Right atrium auricular region (tissue), 2 donors: ENCODE results near the gene YPEL1. TPM values are rescaled to one million over a fixed set of nuclear protein-coding genes. Genes with fewer than 3 reads are reported as not detected.

ENCODE experiments used
- DNase-seq: peaks from one replicate; pipeline ENCODE4 v3.0.0-alpha.2; 2019; ENCODE audit warnings: low spot score
- H3K27ac ChIP-seq, 2 donors: fragments of 200-600 bp; sonication (generic); 1 replicate in 1 of 2; 2 replicates in 1 of 2; pipeline ENCODE4 v1.5.1; 2016 to 2019
- H3K27me3 ChIP-seq, 2 donors: fragments of 200-600 bp; sonication (generic); one replicate each; pipeline versions ENCODE4 v1.5.1 to v1.6.0; 2017 to 2019
- H3K36me3 ChIP-seq: fragments of 200-600 bp; sonication (generic); one replicate; pipeline ENCODE4 v1.5.1; 2016
- H3K4me1 ChIP-seq, 2 donors: fragments of 200-600 bp; sonication (generic); one replicate each; pipeline versions ENCODE4 v1.5.1 to v1.6.0; 2017 to 2019
- H3K4me3 ChIP-seq, 2 donors: fragments of 200-600 bp; sonication (generic); 1 replicate in 1 of 2; 2 replicates in 1 of 2; pipeline ENCODE4 v1.5.1; 2017 to 2019; ENCODE audit warnings: mild to moderate bottlenecking in 1 of 2, moderate library complexity in 1 of 2
- H3K9me3 ChIP-seq, 2 donors: fragments of 200-600 bp; sonication (generic); one replicate each; pipeline ENCODE4 v1.5.1; 2019
- total RNA-seq, 2 donors: library from RNA; depleted of rRNA; stranded (reverse); fragments of >200 nt; gene quantifications; one replicate each; pipeline ENCODE4 v1.1.0, GENCODE V29; 2016
- TF ChIP-seq, protein P1 (sequence below), 2 donors: fragments of 200-600 bp; sonication (generic); IDR thresholded peaks; one replicate each; pipeline ENCODE4 v1.5.1; 2019; ENCODE audit warnings: antibody characterized with exemption in 2 of 2

The YPEL1 gene
- total RNA-seq, 2 donors from 2014 or later, result 5.0 to 11.5 TPM

DNA sequence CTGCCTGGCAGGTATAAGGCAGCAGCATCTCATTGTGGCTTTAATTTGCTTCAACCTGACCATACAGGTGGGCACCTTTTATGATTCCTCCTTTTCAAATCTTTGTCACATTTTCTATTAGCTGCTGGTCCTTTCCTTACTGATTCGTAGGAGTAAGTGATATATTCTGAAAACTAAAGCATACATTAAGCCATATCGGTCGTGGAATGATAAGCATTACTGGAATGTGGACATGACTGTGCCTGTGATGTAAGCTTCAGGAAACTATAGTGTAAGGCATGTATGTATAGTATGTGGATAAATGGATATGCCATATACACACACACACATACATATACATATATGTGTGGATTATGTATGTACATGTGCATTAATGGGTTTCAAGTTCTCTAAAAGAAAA lies 20.8 kb downstream of the YPEL1 start:
- H3K36me3 ChIP-seq, result no peaks in the 10 kb centered on the region
- no peaks in the 10 kb centered on the region for H3K27me3 ChIP-seq
- H3K4me3 ChIP-seq, result no peak overlapping the region
- no peak overlapping the region for H3K27ac ChIP-seq
- peaks cover 0 to 15% of the 10 kb centered on the region in 2 donors for H3K4me1 ChIP-seq
- H3K9me3 ChIP-seq, result no peaks in the 10 kb centered on the region
- DNase-seq, result no peak
- TF ChIP-seq, protein P1, sequence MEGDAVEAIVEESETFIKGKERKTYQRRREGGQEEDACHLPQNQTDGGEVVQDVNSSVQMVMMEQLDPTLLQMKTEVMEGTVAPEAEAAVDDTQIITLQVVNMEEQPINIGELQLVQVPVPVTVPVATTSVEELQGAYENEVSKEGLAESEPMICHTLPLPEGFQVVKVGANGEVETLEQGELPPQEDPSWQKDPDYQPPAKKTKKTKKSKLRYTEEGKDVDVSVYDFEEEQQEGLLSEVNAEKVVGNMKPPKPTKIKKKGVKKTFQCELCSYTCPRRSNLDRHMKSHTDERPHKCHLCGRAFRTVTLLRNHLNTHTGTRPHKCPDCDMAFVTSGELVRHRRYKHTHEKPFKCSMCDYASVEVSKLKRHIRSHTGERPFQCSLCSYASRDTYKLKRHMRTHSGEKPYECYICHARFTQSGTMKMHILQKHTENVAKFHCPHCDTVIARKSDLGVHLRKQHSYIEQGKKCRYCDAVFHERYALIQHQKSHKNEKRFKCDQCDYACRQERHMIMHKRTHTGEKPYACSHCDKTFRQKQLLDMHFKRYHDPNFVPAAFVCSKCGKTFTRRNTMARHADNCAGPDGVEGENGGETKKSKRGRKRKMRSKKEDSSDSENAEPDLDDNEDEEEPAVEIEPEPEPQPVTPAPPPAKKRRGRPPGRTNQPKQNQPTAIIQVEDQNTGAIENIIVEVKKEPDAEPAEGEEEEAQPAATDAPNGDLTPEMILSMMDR (IDR thresholded peaks at IDR 0.05), result no peak

GRCh38 chr22:21714059-21714770 lies 21.4 kb downstream of the YPEL1 start:
- H3K9me3 ChIP-seq, result no peaks in the 10 kb centered on the region
- no peaks in the 10 kb centered on the region for H3K36me3 ChIP-seq
- no peak for DNase-seq
- TF ChIP-seq, protein P1 (IDR thresholded peaks at IDR 0.05), result no peak
- no peak overlapping the region for H3K27ac ChIP-seq
- H3K4me3 ChIP-seq, result no peak overlapping the region
- H3K27me3 ChIP-seq, result no peaks in the 10 kb centered on the region
- peaks cover 0 to 15% of the 10 kb centered on the region in 2 donors for H3K4me1 ChIP-seq

- Histone ChIP-seq H3K27ac (peak overlapping the region; percentile 13 to 43), H3K27me3 (no peaks in the 10 kb centered on the region), H3K4me1 (peaks cover 0 to 15% of the 10 kb centered on the region in 2 donors), H3K4me3 (peak overlapping the region in 1 of 2 donors; percentile 15), H3K9me3 (no peaks in the 10 kb centered on the region), H3K36me3 (no peaks in the 10 kb centered on the region)
- no peak for DNase-seq
- TF ChIP-seq, protein P1 (IDR thresholded peaks at IDR 0.05), result peak in 1 of 2 donors; percentile 8
Measured at GRCh38 chr22:21713428-21714058, 22.1 kb downstream of the YPEL1 start.

GRCh38 chr22:21712751-21713427 lies 22.7 kb downstream of the YPEL1 start:
- peak; percentile 75 for DNase-seq
- H3K27ac ChIP-seq, result peak overlapping the region; percentile 13 to 43
- H3K4me3 ChIP-seq, result peak overlapping the region in 1 of 2 donors; percentile 15
- H3K9me3 ChIP-seq, result no peaks in the 10 kb centered on the region
- H3K4me1 ChIP-seq, result peaks cover 0 to 19% of the 10 kb centered on the region in 2 donors
- H3K27me3 ChIP-seq, result no peaks in the 10 kb centered on the region
- no peaks in the 10 kb centered on the region for H3K36me3 ChIP-seq
- TF ChIP-seq, protein P1 (IDR thresholded peaks at IDR 0.05), result peak; percentile 51 to 87

GRCh38 chr22:21711851-21712250 lies 23.7 kb downstream of the YPEL1 start:
- H3K27me3 ChIP-seq, result no peaks in the 10 kb centered on the region
- no peaks in the 10 kb centered on the region for H3K36me3 ChIP-seq
- H3K4me1 ChIP-seq, result peaks cover 0 to 27% of the 10 kb centered on the region in 2 donors
- no peaks in the 10 kb centered on the region for H3K9me3 ChIP-seq
- no peak for DNase-seq
- H3K4me3 ChIP-seq, result no peak overlapping the region
- TF ChIP-seq, protein P1 (IDR thresholded peaks at IDR 0.05), result no peak
- H3K27ac ChIP-seq, result no peak overlapping the region
